ENCODE measurements around the gene SATB1.

Gene SATB1

GRCh38 chr3:18426597-18427193 lies 1.6 kb upstream of the SATB1 start:
- no peak for TF ChIP-seq CTCF (IDR thresholded peaks at IDR 0.05; ENCODE audit: low read depth, low read length)
- H3K27me3 ChIP-seq (ENCODE audit: insufficient read depth, low read depth, severe bottlenecking) = no peaks in the 10 kb centered on the region
- H3K27ac ChIP-seq = no peak overlapping the region
- no peak for DNase-seq
- no peak overlapping the region for H3K4me3 ChIP-seq (ENCODE audit: low read depth, low read length)
- H3K9me3 ChIP-seq (ENCODE audit: severe bottlenecking) = no peaks in the 10 kb centered on the region
- H3K36me3 ChIP-seq = no peaks in the 10 kb centered on the region

GRCh38 chr3:18425641-18426257 lies 610 bp upstream of the SATB1 start:
- no peaks in the 10 kb centered on the region for H3K27me3 ChIP-seq (ENCODE audit: insufficient read depth, low read depth, severe bottlenecking)
- TF ChIP-seq CTCF (IDR thresholded peaks at IDR 0.05; ENCODE audit: low read depth, low read length) = no peak
- no peaks in the 10 kb centered on the region for H3K9me3 ChIP-seq (ENCODE audit: severe bottlenecking)
- H3K27ac ChIP-seq = peak overlapping the region; percentile 52; the same call in 1 of the 2 replicates
- no peaks in the 10 kb centered on the region for H3K36me3 ChIP-seq
- peak; percentile 60 for DNase-seq
- H3K4me3 ChIP-seq (ENCODE audit: low read depth, low read length) = peak overlapping the region; percentile 85

GRCh38 chr3:18424213-18424728 lies 868 bp downstream of the SATB1 start:
- TF ChIP-seq CTCF (IDR thresholded peaks at IDR 0.05; ENCODE audit: low read depth, low read length) = no peak
- Histone ChIP-seq H3K27ac (no peak overlapping the region), H3K36me3 (no peaks in the 10 kb centered on the region), H3K9me3 (ENCODE audit: severe bottlenecking) (no peaks in the 10 kb centered on the region), H3K27me3 (ENCODE audit: insufficient read depth, low read depth, severe bottlenecking) (no peaks in the 10 kb centered on the region), H3K4me3 (ENCODE audit: low read depth, low read length) (peak overlapping the region; percentile 85)
- peak; percentile 15 for DNase-seq

GRCh38 chr3:18423401-18424212 lies 1.5 kb downstream of the SATB1 start:
- H3K36me3 ChIP-seq = no peaks in the 10 kb centered on the region
- no peaks in the 10 kb centered on the region for H3K9me3 ChIP-seq (ENCODE audit: severe bottlenecking)
- H3K4me3 ChIP-seq (ENCODE audit: low read depth, low read length) = peak overlapping the region; percentile 85
- H3K27ac ChIP-seq = no peak overlapping the region
- no peak for TF ChIP-seq CTCF (IDR thresholded peaks at IDR 0.05; ENCODE audit: low read depth, low read length)
- peak; percentile 44 for DNase-seq
- no peaks in the 10 kb centered on the region for H3K27me3 ChIP-seq (ENCODE audit: insufficient read depth, low read depth, severe bottlenecking)

GRCh38 chr3:18422972-18423371 lies 2.2 kb downstream of the SATB1 start:
- Histone ChIP-seq H3K4me3 (ENCODE audit: low read depth, low read length) (no peak overlapping the region), H3K36me3 (no peaks in the 10 kb centered on the region), H3K27me3 (ENCODE audit: insufficient read depth, low read depth, severe bottlenecking) (no peaks in the 10 kb centered on the region), H3K9me3 (ENCODE audit: severe bottlenecking) (no peaks in the 10 kb centered on the region), H3K27ac (no peak overlapping the region)
- no peak for TF ChIP-seq CTCF (IDR thresholded peaks at IDR 0.05; ENCODE audit: low read depth, low read length)
- DNase-seq = no peak

All from WERI-Rb-1 (cell line).